Measurements from ENCODE around the gene EIF4G3. TPM values are rescaled to one million over a fixed set of nuclear protein-coding genes. Genes with fewer than 3 reads are reported as not detected.

The EIF4G3 gene
- total and polyA plus RNA-seq, 2 donors (not counting 1 experiment from before 2014, with no cell fraction given), result 53.5 to 67.0 TPM

DNA sequence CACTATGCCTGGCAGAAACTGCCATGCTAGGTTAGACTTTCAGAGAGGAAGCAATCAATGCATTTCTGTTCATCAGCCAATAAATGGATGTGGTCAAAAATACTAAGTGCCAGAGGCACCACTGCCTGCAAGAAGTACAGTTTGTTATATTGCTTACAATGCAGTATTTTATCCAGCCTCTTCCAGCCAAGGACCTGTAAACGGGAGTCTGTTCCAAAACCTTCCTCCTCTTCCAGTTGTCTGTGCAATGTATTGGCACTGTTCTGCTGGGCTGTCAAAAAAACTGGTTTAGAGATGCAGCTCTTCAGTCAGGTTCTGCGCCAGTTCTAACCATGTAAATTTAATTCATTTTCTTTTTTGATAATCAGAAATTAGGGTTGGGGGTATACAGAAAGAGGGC is 175.7 kb downstream of the EIF4G3 start:
- H2AFZ ChIP-seq (ENCODE audit: low read length), result no peak overlapping the region
- H3K27me3 ChIP-seq (ENCODE audit: control insufficient read depth, insufficient read depth, low read length), result no peaks in the 10 kb centered on the region
- no peaks in the 10 kb centered on the region for H3K36me3 ChIP-seq (ENCODE audit: control insufficient read depth, insufficient read depth, low read length)
- DNase-seq (ENCODE audit: low read depth in 2 of 2), result no peak
- no peak overlapping the region for H3K4me3 ChIP-seq (replicated peaks in 1 of 4; ENCODE audit: control extremely low read depth in 1 of 4, insufficient read depth in 1 of 4, low read depth in 3 of 4, low read length in 4 of 4)
- H3K9ac ChIP-seq (ENCODE audit: insufficient read depth, low read length), result no peak overlapping the region
- no peak overlapping the region for H3K27ac ChIP-seq (ENCODE audit: insufficient read depth, low read length)
- H4K20me1 ChIP-seq (ENCODE audit: control insufficient read depth, extremely low read depth, insufficient read depth, low read length), result no peaks in the 10 kb centered on the region
- H3K9me3 ChIP-seq (ENCODE audit: control insufficient read depth, insufficient read depth, low read depth, low read length), result no peaks in the 10 kb centered on the region
- no peak for TF ChIP-seq EZH2 (IDR thresholded peaks at IDR 0.05; ENCODE audit: low read length, missing control alignments)
- TF ChIP-seq, protein P1, sequence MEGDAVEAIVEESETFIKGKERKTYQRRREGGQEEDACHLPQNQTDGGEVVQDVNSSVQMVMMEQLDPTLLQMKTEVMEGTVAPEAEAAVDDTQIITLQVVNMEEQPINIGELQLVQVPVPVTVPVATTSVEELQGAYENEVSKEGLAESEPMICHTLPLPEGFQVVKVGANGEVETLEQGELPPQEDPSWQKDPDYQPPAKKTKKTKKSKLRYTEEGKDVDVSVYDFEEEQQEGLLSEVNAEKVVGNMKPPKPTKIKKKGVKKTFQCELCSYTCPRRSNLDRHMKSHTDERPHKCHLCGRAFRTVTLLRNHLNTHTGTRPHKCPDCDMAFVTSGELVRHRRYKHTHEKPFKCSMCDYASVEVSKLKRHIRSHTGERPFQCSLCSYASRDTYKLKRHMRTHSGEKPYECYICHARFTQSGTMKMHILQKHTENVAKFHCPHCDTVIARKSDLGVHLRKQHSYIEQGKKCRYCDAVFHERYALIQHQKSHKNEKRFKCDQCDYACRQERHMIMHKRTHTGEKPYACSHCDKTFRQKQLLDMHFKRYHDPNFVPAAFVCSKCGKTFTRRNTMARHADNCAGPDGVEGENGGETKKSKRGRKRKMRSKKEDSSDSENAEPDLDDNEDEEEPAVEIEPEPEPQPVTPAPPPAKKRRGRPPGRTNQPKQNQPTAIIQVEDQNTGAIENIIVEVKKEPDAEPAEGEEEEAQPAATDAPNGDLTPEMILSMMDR (conservative IDR thresholded peaks at IDR 0.05 in 1 of 2, IDR thresholded peaks at IDR 0.05 in 1 of 2; ENCODE audit: low read depth in 1 of 2, low read length in 2 of 2), result no peak
- no peak overlapping the region for H3K4me2 ChIP-seq (ENCODE audit: extremely low read depth, insufficient read depth, low read length)
- no peaks in the 10 kb centered on the region for H3K4me1 ChIP-seq (ENCODE audit: control insufficient read depth, extremely low read depth, insufficient read depth, low read length)
- H3K79me2 ChIP-seq (ENCODE audit: control insufficient read depth, insufficient read depth, low read length), result peaks cover 1% of the 10 kb centered on the region

DNA sequence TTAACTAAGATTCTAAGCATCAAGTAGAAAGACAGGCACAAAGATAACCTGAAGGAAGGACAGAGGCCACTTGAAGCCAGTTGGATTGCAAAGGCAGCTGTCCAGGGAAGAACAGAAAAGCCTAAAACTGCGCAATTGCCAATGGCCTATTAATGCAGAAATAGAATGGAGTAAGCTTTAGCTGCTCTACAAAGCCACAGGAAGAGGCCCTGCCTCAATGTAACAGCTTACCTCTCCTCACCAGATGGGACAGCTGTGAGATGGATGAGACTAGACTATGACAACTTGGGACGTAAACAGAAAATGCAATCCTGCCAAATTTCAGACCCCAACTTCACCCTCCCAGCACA is 176.5 kb downstream of the EIF4G3 start:
- no peaks in the 10 kb centered on the region for H3K9me3 ChIP-seq (ENCODE audit: control insufficient read depth, insufficient read depth, low read depth, low read length)
- no peaks in the 10 kb centered on the region for H4K20me1 ChIP-seq (ENCODE audit: control insufficient read depth, extremely low read depth, insufficient read depth, low read length)
- no peaks in the 10 kb centered on the region for H3K27me3 ChIP-seq (ENCODE audit: control insufficient read depth, insufficient read depth, low read length)
- TF ChIP-seq, protein P1 (conservative IDR thresholded peaks at IDR 0.05 in 1 of 2, IDR thresholded peaks at IDR 0.05 in 1 of 2; ENCODE audit: low read depth in 1 of 2, low read length in 2 of 2), result no peak
- H3K36me3 ChIP-seq (ENCODE audit: control insufficient read depth, insufficient read depth, low read length), result no peaks in the 10 kb centered on the region
- H3K9ac ChIP-seq (ENCODE audit: insufficient read depth, low read length), result no peak overlapping the region
- no peak overlapping the region for H3K4me3 ChIP-seq (replicated peaks in 1 of 4; ENCODE audit: control extremely low read depth in 1 of 4, insufficient read depth in 1 of 4, low read depth in 3 of 4, low read length in 4 of 4)
- no peak overlapping the region for H2AFZ ChIP-seq (ENCODE audit: low read length)
- H3K27ac ChIP-seq (ENCODE audit: insufficient read depth, low read length), result no peak overlapping the region
- H3K4me1 ChIP-seq (ENCODE audit: control insufficient read depth, extremely low read depth, insufficient read depth, low read length), result no peaks in the 10 kb centered on the region
- DNase-seq (ENCODE audit: low read depth in 2 of 2), result no peak
- no peaks in the 10 kb centered on the region for H3K79me2 ChIP-seq (ENCODE audit: control insufficient read depth, insufficient read depth, low read length)
- no peak overlapping the region for H3K4me2 ChIP-seq (ENCODE audit: extremely low read depth, insufficient read depth, low read length)

DNA sequence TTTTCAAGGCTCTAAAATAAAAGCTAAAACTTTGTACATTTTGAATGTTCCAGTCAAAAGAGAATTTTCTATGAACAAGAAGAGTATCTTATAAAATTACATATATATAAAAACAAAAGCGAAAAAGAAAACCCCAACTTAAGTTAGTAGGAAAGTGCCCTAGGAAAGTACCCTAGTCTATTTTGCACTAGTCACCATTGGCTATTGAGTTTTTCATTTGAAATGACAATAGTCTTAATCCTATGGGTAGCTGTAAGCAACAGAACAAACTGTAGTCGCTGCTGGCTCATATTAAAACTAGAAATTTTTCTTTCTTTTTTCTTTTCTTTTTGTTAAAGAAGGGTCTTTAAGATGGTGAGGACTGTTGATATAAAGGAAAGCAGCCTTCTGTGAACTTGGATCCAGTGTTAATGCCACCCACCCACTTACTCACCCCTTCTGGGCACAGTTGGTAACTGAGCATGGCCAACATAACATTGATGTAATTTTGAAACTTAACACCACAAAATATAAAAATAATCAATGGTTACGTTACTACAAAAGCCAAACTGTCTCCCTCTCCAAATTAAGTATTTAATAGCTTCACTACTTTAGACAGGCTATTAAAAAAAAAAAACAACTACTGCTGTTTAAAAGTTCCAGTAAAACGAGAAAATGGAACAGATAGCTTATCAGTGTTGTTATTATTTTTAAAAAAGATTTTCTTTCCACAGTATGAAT is 177.0 kb downstream of the EIF4G3 start:
- no peak for DNase-seq (ENCODE audit: low read depth in 2 of 2)
- no peaks in the 10 kb centered on the region for H3K27me3 ChIP-seq (ENCODE audit: control insufficient read depth, insufficient read depth, low read length)
- no peak overlapping the region for H3K9ac ChIP-seq (ENCODE audit: insufficient read depth, low read length)
- H3K9me3 ChIP-seq (ENCODE audit: control insufficient read depth, insufficient read depth, low read depth, low read length), result no peaks in the 10 kb centered on the region
- H3K27ac ChIP-seq (ENCODE audit: insufficient read depth, low read length), result no peak overlapping the region
- no peak for TF ChIP-seq EZH2 (IDR thresholded peaks at IDR 0.05; ENCODE audit: low read length, missing control alignments)
- TF ChIP-seq, protein P1 (conservative IDR thresholded peaks at IDR 0.05 in 1 of 2, IDR thresholded peaks at IDR 0.05 in 1 of 2; ENCODE audit: low read depth in 1 of 2, low read length in 2 of 2), result no peak
- H3K4me1 ChIP-seq (ENCODE audit: control insufficient read depth, extremely low read depth, insufficient read depth, low read length), result no peaks in the 10 kb centered on the region
- no peaks in the 10 kb centered on the region for H4K20me1 ChIP-seq (ENCODE audit: control insufficient read depth, extremely low read depth, insufficient read depth, low read length)
- no peak overlapping the region for H3K4me2 ChIP-seq (ENCODE audit: extremely low read depth, insufficient read depth, low read length)
- H3K4me3 ChIP-seq (replicated peaks in 1 of 4; ENCODE audit: control extremely low read depth in 1 of 4, insufficient read depth in 1 of 4, low read depth in 3 of 4, low read length in 4 of 4), result no peak overlapping the region
- H3K79me2 ChIP-seq (ENCODE audit: control insufficient read depth, insufficient read depth, low read length), result no peaks in the 10 kb centered on the region
- H2AFZ ChIP-seq (ENCODE audit: low read length), result no peak overlapping the region
- no peaks in the 10 kb centered on the region for H3K36me3 ChIP-seq (ENCODE audit: control insufficient read depth, insufficient read depth, low read length)
